OCI-LY3 (cell line): Measurements from ENCODE around the gene PNMA6E.

Source experiments
- H2AFZ ChIP-seq: fragments of 200-600, 300-600 bp; shearing (Covaris generic); 2 replicates; pipeline ENCODE4 v1.6.0; 2014; ENCODE audit warnings: antibody characterized with exemption, low read depth, low read length
- H3K27ac ChIP-seq: fragments of 200-600, 300-600 bp; sonication (generic); 2 replicates; pipeline ENCODE4 v1.5.1; 2014; ENCODE audit warnings: mild to moderate bottlenecking, low read length, moderate library complexity, mixed read lengths
- H3K27me3 ChIP-seq: fragments of 200-600, 300-600 bp; sonication (generic); 2 replicates; pipeline ENCODE4 v1.6.1; 2014; ENCODE audit warnings: low read depth, low read length, mixed read lengths
- H3K36me3 ChIP-seq: fragments of 200-600, 300-600 bp; sonication (generic); replicated peaks from 2 replicates; pipeline ENCODE3; 2014; ENCODE audit warnings: low read depth, low read length, mixed read lengths
- H3K4me1 ChIP-seq: fragments of 300-600, 200-600 bp; sonication (generic); 2 replicates; pipeline ENCODE4 v1.6.1; 2014; ENCODE audit warnings: low read length, mixed read lengths
- H3K4me2 ChIP-seq: fragments of 200-600, 300-600 bp; sonication (generic); 2 replicates; pipeline ENCODE4 v1.6.1; 2014; ENCODE audit warnings: low read length, mixed read lengths
- H3K4me3 ChIP-seq: fragments of 300-600, 200-600 bp; sonication (generic); 2 replicates; pipeline ENCODE4 v1.5.1; 2014; ENCODE audit warnings: antibody characterized with exemption, mild to moderate bottlenecking, low read length, moderate library complexity
- H3K79me2 ChIP-seq: fragments of 300-600, 200-600 bp; shearing (Covaris generic); 2 replicates; pipeline ENCODE4 v1.6.1; 2014; ENCODE audit warnings: mild to moderate bottlenecking, low read length, mixed read lengths
- H3K9ac ChIP-seq: fragments of 300-600, 200-600 bp; shearing (Covaris generic); 2 replicates; pipeline ENCODE4 v1.6.0; 2014; ENCODE audit warnings: mild to moderate bottlenecking, low read length, moderate library complexity
- H3K9me3 ChIP-seq: fragments of 200-600, 300-600 bp; shearing (Covaris generic); 2 replicates; pipeline ENCODE4 v1.6.1; 2014; ENCODE audit warnings: low read length, mixed read lengths; ENCODE audit not compliant: insufficient read depth
- H4K20me1 ChIP-seq: fragments of 200-600, 300-600 bp; sonication (generic); 2 replicates; pipeline ENCODE4 v1.6.1; 2016; ENCODE audit warnings: low read length, mixed read lengths; ENCODE audit not compliant: insufficient read depth
- EZH2phosphoT487 ChIP-seq: fragments of 200-600 bp; shearing (Covaris generic); IDR thresholded peaks from 2 replicates; pipeline ENCODE4 v1.6.1; 2018; ENCODE audit warnings: antibody characterized with exemption, mixed run types, low read depth
- TF ChIP-seq, protein P1 (sequence below): fragments of 200-600, 300-600 bp; sonication (generic); IDR thresholded peaks from 2 replicates; pipeline ENCODE4 v1.5.1; 2014; ENCODE audit warnings: antibody characterized with exemption, low read length, low read depth

Gene PNMA6E

DNA sequence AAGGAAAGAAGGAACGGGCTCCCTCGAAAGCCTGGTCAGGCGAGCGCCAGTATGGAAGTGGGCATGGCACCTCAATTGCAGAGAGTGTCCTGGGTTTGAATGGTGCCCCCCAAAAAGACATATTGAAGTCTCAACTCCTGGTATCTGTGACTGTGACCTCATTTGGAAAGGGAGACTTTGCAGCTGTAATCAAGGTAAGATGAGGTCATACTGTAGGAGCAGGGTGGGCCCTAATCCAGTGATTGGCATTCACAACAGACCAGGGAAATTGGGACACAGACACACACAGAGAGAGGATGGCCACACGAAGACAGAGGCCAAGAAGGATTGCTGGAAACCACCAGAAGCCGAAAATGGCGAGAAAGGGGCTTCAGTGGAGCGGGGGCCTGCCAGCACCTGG lies 16.5 kb upstream of the PNMA6E start:
- Histone ChIP-seq H3K4me1 (peaks cover 3% of the 10 kb centered on the region; the same call in 1 of the 2 replicates), H3K9me3 (no peaks in the 10 kb centered on the region), H2AFZ (no peak overlapping the region), H3K79me2 (no peaks in the 10 kb centered on the region), H3K4me2 (no peak overlapping the region), H3K27me3 (no peaks in the 10 kb centered on the region), H3K9ac (no peak overlapping the region), H4K20me1 (no peaks in the 10 kb centered on the region), H3K27ac (no peak overlapping the region), H3K4me3 (no peak overlapping the region), H3K36me3 (no peaks in the 10 kb centered on the region)
- no peak for TF ChIP-seq EZH2phosphoT487
- TF ChIP-seq, protein P1, sequence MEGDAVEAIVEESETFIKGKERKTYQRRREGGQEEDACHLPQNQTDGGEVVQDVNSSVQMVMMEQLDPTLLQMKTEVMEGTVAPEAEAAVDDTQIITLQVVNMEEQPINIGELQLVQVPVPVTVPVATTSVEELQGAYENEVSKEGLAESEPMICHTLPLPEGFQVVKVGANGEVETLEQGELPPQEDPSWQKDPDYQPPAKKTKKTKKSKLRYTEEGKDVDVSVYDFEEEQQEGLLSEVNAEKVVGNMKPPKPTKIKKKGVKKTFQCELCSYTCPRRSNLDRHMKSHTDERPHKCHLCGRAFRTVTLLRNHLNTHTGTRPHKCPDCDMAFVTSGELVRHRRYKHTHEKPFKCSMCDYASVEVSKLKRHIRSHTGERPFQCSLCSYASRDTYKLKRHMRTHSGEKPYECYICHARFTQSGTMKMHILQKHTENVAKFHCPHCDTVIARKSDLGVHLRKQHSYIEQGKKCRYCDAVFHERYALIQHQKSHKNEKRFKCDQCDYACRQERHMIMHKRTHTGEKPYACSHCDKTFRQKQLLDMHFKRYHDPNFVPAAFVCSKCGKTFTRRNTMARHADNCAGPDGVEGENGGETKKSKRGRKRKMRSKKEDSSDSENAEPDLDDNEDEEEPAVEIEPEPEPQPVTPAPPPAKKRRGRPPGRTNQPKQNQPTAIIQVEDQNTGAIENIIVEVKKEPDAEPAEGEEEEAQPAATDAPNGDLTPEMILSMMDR = no peak

DNA sequence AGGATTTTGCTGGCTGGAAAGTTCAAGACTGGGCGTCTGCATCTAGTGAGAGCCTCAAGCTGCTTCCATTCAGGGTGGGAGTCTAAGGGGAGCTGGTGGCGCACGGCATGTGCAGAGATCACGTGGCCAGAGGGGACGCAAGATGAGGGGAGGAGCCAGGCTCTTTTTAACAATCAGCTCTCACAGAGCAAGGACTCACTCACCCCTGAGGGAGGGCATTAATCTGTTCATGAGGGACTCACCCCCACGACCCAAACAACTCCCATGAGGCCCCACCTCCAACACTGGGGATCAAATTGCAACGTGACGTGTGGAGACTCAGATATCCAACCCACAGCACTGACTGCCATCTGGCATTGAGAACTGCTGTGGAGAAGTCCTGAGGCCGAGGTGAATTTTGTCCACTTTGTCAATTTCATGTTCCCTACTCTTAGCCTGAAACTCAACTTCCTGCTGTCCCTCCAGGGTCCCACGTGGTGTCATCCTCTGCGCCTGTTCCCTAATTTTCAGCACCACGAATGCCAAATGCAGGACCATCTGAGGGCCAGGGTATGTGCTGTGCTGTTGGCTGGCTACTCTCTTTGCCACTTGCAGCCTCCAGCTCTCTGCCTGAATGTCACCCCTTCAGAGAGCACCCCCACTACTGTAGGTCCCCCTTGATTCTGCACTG lies 15.8 kb upstream of the PNMA6E start:
- Histone ChIP-seq H3K4me3 (no peak overlapping the region), H2AFZ (no peak overlapping the region), H3K4me1 (peaks cover 10% of the 10 kb centered on the region; the same call in 1 of the 2 replicates), H3K27me3 (no peaks in the 10 kb centered on the region), H3K9me3 (no peaks in the 10 kb centered on the region), H3K36me3 (no peaks in the 10 kb centered on the region), H3K9ac (no peak overlapping the region), H3K27ac (no peak overlapping the region), H3K4me2 (no peak overlapping the region), H4K20me1 (no peaks in the 10 kb centered on the region), H3K79me2 (peaks cover 5% of the 10 kb centered on the region; the same call in 1 of the 2 replicates)
- TF ChIP-seq, protein P1 = no peak
- no peak for TF ChIP-seq EZH2phosphoT487

DNA sequence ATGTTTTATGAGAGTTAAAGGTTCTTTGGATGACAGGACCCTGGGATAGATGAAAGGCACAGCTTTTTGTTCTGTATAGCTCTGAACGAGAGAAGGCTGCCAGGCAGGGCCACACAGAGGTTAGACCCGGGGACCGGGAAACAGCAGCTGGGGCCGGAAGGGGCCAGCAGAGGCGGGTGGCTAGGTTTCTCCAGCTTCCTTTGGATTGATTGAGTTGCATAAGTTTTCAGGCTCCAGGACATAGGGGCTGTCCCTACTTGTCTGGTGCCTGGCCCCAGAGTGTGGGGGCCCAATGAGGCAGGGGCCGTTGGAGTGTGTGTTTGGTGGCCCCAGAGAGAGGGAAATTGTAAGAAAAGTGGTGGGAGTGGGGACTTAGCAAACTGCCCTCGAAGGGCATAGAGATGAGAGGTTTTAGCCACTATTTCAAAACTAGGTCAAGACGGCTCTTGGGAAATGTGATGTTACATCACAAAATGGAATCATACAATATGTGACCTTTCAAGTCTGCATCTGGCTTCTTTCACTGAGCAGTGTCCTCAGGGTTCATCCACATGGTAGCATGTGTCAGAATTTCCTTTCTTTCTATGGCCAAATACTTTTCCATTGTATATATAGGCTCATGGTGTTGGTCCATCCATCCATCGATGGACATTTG lies 13.8 kb upstream of the PNMA6E start:
- H3K9ac ChIP-seq = no peak overlapping the region
- no peak for TF ChIP-seq EZH2phosphoT487
- TF ChIP-seq, protein P1 = no peak
- no peak overlapping the region for H3K4me3 ChIP-seq
- no peak overlapping the region for H3K27ac ChIP-seq
- peaks cover 15% of the 10 kb centered on the region for H3K4me1 ChIP-seq
- H3K4me2 ChIP-seq = no peak overlapping the region
- H3K27me3 ChIP-seq = no peaks in the 10 kb centered on the region
- H3K36me3 ChIP-seq = no peaks in the 10 kb centered on the region
- no peaks in the 10 kb centered on the region for H4K20me1 ChIP-seq
- H2AFZ ChIP-seq = no peak overlapping the region
- H3K9me3 ChIP-seq = no peaks in the 10 kb centered on the region
- H3K79me2 ChIP-seq = peaks cover 7% of the 10 kb centered on the region; the same call in 1 of the 2 replicates

DNA sequence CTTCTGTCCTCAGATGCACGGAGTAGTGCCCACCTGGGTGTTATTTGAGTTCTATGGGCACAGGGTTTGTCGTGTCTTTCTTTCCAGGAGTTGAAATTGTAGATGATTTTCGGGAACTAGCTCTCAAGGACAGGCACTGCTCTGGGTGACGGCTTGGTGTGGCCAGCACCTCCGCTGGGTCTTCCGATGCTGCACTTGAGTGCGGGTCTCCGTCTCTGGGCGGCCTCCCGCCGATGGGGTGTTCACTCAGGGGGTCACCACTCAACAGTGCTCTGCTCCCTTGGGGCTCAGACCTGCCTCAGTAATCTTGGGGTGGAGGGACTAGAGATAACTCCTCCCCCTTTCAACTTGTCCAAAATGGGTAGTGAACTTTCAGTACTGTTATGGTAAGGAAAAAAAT lies 12.6 kb upstream of the PNMA6E start:
- no peaks in the 10 kb centered on the region for H3K9me3 ChIP-seq
- H3K4me1 ChIP-seq = peaks cover 15% of the 10 kb centered on the region
- no peak overlapping the region for H3K4me2 ChIP-seq
- H3K79me2 ChIP-seq = peaks cover 7% of the 10 kb centered on the region; the same call in 1 of the 2 replicates
- H3K9ac ChIP-seq = no peak overlapping the region
- TF ChIP-seq, protein P1 = no peak
- TF ChIP-seq EZH2phosphoT487 = no peak
- H3K4me3 ChIP-seq = no peak overlapping the region
- no peaks in the 10 kb centered on the region for H3K36me3 ChIP-seq
- H2AFZ ChIP-seq = no peak overlapping the region
- no peaks in the 10 kb centered on the region for H4K20me1 ChIP-seq
- H3K27me3 ChIP-seq = no peaks in the 10 kb centered on the region
- no peak overlapping the region for H3K27ac ChIP-seq
